ENCODE results near the gene SLC6A11. TPM values are rescaled to one million over a fixed set of nuclear protein-coding genes. Genes with fewer than 3 reads are reported as not detected.
A peak's percentile ranks its signal among the peaks of the same experiment; 100 is the strongest.

Gene SLC6A11
- 35.1 TPM for total RNA-seq

GRCh38 chr3:10816019-10816862 lies at the start of gene SLC6A11:
SLC6A11 (plus strand) TSS chr3:10816228; CDS start chr3:10816266, 38 bp downstream.
- peak; percentile 33 for DNase-seq

GRCh38 chr3:10768708-10769394 lies 47.2 kb upstream of the SLC6A11 start:
- DNase-seq, result no peak

GRCh38 chr3:10770547-10770946 lies 45.5 kb upstream of the SLC6A11 start:
- DNase-seq, result no peak

- no peak for DNase-seq
These were observed 45.0 kb upstream of the SLC6A11 start for GRCh38 chr3:10770981-10771380.

GRCh38 chr3:10771486-10772270 lies 44.4 kb upstream of the SLC6A11 start:
- no peak for DNase-seq

- DNase-seq, result no peak
These were observed 43.5 kb upstream of the SLC6A11 start for GRCh38 chr3:10772271-10773161.

- DNase-seq, result no peak
These were observed 41.8 kb upstream of the SLC6A11 start for GRCh38 chr3:10774129-10774670.

- DNase-seq, result no peak
These were observed 41.2 kb upstream of the SLC6A11 start for GRCh38 chr3:10774825-10775224.

- DNase-seq, result no peak
These were observed 40.8 kb upstream of the SLC6A11 start for GRCh38 chr3:10775259-10775658.

- no peak for DNase-seq
These were observed 40.2 kb upstream of the SLC6A11 start for GRCh38 chr3:10775828-10776227.

GRCh38 chr3:10777627-10778026 lies 38.4 kb upstream of the SLC6A11 start:
- DNase-seq, result no peak

GRCh38 chr3:10778492-10779292 lies 37.3 kb upstream of the SLC6A11 start:
- no peak for DNase-seq

GRCh38 chr3:10779293-10779805 lies 36.7 kb upstream of the SLC6A11 start:
- DNase-seq, result no peak

GRCh38 chr3:10780243-10780642 lies 35.8 kb upstream of the SLC6A11 start:
- no peak for DNase-seq

- no peak for DNase-seq
These were observed 35.1 kb upstream of the SLC6A11 start for GRCh38 chr3:10780922-10781321.

- DNase-seq, result no peak
These were observed 34.0 kb upstream of the SLC6A11 start for GRCh38 chr3:10781981-10782380.

GRCh38 chr3:10783360-10784351 lies 32.4 kb upstream of the SLC6A11 start:
- no peak for DNase-seq

- no peak for DNase-seq
These were observed 29.4 kb upstream of the SLC6A11 start for GRCh38 chr3:10786640-10787039.

- DNase-seq, result no peak
These were observed 27.6 kb upstream of the SLC6A11 start for GRCh38 chr3:10788451-10788850.

Data from occipital lobe (tissue), 2 donors.